IPS-NIHi7 (cell line): Measurements from ENCODE around the gene SSUH2.
"Not testable (repeated sequence)": the region's sequence is repeated elsewhere in the genome, so short reads cannot be mapped to it uniquely, and the experiment has no call there.

Source experiments
- DNase-seq: peaks from one replicate; pipeline ENCODE4 v3.0.0; 2012; ENCODE audit warnings: mixed read lengths; ENCODE audit errors: extremely low spot score

SSUH2 gene

GRCh38 chr3:8581373-8581772, 63.2 kb downstream of the SSUH2 start:
- DNase-seq, result no peak

GRCh38 chr3:8580434-8580833, 64.2 kb downstream of the SSUH2 start:
- DNase-seq, result not testable (repeated sequence)

GRCh38 chr3:8579943-8580342, 64.7 kb downstream of the SSUH2 start:
- no peak for DNase-seq

GRCh38 chr3:8579096-8579495, 65.5 kb downstream of the SSUH2 start:
- DNase-seq, result no peak

GRCh38 chr3:8578282-8578681, 66.3 kb downstream of the SSUH2 start:
- no peak for DNase-seq

DNA sequence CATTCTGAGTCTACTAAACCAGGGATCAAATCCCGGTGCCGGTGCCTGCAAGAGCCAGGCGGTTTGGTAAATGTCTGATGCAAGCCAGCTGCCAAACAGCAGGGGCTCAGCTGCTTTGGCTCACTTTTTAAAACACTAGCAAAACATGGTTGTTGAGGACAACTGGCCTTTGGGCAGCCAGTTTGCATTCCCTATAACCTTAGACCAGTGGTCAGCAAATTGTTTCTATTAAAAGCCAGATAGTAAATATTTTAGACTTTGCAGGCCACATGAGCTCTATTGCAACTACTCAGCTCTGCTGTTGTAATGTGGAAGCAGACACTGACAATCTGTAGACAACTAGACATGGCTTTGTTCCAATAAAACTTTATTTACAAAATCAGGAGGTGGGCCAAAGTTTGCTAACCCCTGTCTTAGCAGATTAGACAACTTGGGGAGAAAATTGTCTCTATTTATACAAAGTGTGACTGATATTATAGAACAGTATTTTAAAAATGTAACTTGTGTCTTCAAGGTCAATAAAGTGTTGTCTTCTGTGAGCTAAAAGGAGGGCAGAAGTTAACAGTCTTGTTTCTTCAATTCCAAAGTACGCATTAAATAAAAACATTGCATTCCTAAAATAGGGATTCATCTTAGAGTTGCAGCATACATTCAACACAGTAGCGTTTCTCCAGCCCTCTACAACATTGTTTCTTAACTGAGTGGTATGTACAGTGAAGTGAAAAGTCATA, 67.6 kb downstream of the SSUH2 start:
- no peak for DNase-seq

GRCh38 chr3:8576436-8576835, 68.2 kb downstream of the SSUH2 start:
- DNase-seq, result no peak

DNA sequence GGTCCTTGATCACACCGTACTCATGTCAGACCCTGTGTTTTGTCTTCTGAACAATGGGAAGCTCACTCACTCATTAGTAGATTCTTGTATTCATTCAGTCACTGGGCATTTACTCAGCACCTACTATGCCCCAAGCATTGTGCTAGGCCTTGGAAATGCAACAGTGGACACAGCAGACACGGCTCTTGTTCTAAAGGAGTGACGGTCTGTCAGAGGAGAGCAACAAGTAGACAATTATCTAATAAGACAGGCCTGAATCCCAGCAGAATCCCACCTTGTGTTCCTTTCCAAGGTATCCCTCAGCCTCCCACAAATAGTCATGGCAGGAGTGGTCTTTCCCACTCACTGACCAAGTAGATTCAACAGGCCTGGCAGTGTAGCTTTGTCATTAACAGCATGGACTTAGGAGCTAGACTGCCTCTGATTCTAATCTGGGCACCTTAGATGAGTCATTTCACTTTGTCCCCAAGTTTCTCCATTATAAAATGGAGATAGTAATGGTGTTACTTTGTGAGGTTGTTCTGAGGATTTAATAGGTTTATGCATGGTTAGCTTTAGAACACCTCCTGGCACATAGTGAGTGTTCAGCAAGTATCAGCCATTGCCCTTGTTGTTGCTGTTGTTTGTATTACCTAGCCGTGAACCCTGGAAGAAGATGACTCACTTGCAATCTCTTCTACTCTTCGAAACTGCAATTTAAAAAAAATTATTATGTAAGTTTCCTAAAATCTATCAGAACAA, 69.1 kb downstream of the SSUH2 start:
- DNase-seq, result no peak

DNA sequence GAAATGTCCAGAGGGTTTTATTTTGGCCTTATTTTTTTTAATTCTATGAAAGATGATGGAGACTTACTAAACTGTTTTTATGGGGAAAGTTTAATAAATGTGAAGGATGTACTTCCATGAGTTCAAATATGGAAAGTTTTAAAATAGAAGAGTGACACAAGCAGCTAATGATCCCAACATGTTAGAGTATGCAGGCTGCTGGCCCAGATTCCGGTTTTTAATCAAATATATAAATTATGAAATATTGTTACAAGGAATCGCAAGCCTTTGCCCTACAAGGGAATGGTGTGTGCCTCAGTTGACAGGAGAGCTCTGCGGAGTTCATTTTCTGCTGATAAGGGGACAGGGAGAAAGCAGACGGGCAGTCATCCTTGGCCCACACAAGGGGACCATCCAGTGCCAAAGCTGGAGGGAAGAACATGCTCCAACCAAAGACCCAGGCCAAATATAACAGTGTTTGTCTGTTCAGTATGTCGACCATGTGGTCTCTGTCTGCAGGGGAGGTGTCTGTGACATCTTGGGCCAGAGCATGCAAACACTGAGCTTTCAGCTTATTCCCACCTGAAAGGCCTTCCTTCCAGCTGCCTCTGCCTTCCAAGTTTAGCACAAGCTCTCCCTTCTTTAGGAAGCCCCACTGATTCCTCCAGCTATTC, 69.8 kb downstream of the SSUH2 start:
- DNase-seq, result no peak

- no peak for DNase-seq
These were observed 70.4 kb downstream of the SSUH2 start for GRCh38 chr3:8574040-8574669.

GRCh38 chr3:8573342-8573926, 71.2 kb downstream of the SSUH2 start:
- no peak for DNase-seq

DNA sequence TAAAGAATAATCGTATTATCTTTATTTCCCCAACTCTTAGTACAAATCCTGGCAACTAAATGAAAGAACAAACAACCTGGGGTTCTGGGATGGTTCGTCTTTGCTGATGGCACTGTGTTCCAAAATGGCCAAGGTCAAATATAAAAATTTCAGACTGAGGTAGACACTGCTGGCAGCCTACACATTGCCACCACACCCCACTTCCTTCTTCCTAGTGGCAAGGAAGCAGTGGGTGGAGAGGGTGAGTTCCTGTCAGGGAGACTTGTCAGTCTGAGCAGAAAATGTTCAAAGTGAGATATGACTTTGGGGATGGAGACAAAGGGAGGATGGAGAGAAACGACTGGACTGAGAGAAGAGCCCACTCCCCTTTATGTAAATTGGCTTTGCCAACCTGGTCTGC, 73.3 kb downstream of the SSUH2 start:
- DNase-seq, result no peak
